GM10248 (cell line): ENCODE data around the gene PARP3.

Source experiments
- CTCF ChIA-PET: fragments of 300-600 bp; sonication (Branson Sonifier 250); formaldehyde crosslinking; extraction: SDS; loops from one replicate; lab custom pipeline; 2021; ENCODE audit warnings: antibody characterized with exemption; lab: Yijun Ruan, JAX
- POLR2A ChIA-PET: fragments of 350-650 bp; sonication (Branson Sonifier 250); formaldehyde crosslinking; extraction: SDS; loops from one replicate; lab custom pipeline; 2020; ENCODE audit warnings: antibody characterized with exemption; lab: Yijun Ruan, JAX
- DNase-seq: peaks from one replicate; pipeline ENCODE4 v3.0.0; 2012; ENCODE audit errors: extremely low spot score
- CTCF ChIP-seq: IDR thresholded peaks from 2 replicates; pipeline ENCODE4 v1.5.1; 2012; ENCODE audit warnings: mild to moderate bottlenecking, low read depth; ENCODE audit errors: extremely low read depth, missing control alignments, control extremely low read depth

Gene PARP3

GRCh38 chr3:51974963-51975851 lies 33.0 kb downstream of the PARP3 start, which contains the start of gene ABHD14A:
ABHD14A (plus strand) TSS chr3:51975064; CDS start chr3:51975136, 72 bp downstream.
- no peak for TF ChIP-seq CTCF
- POLR2A ChIA-PET = interaction anchor here (1.8 kb wide), 1 partner anchor 12 kb away, joined by 4 read pairs; no protein-coding TSS in a partner anchor
- DNase-seq = peak; percentile 92
- CTCF ChIA-PET = interaction anchor here (0.7 to 3.6 kb wide), 10 partner anchors 8 to 66 kb away, joined by 3 to 64 read pairs (median 9); partner anchors contain the start of genes ACY1, PARP3 and RRP9

- TF ChIP-seq CTCF = no peak
- no peak for DNase-seq
- ChIA-PET CTCF (interaction anchor here (1.3 to 3.6 kb wide), 4 partner anchors 7 to 31 kb away, joined by 5 to 64 read pairs (median 26); partner anchors contain the start of gene ACY1), POLR2A (interaction anchor here (1.8 kb wide), 1 partner anchor 11 kb away, joined by 4 read pairs; no protein-coding TSS in a partner anchor)
Measured at GRCh38 chr3:51975852-51976549, 33.8 kb downstream of the PARP3 start.

DNA sequence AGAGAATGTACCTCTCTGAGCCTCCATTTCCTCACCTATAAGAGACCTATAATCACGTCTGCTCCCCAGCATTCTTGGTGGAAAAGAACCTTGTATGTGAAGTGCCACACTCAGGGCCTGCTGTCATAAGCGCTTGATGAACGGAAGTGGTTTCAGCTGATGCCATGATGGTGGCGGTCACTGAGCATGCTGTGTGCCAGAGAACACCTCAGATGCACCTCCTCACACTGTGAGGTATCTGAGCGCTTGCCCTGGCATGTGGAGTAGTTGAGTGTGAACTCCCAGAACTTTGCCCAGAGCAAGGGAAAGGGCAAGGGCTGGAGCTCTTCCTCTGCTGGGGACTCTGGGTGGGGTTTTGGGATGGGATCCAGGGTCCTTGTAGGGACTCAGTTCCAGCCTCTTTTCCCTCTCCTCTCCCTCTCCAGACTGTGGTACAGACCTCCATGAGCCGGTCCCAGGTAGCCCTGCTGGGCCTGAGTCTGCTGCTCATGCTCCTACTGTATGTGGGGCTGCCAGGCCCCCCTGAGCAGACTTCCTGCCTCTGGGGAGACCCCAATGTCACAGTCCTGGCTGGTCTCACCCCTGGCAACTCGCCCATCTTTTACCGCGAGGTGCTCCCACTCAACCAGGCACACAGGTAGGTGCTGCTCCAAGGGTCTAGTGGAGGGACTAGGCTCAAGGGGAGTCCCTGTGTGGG lies 35.4 kb downstream of the PARP3 start:
- TF ChIP-seq CTCF = no peak
- POLR2A ChIA-PET = interaction anchor here (1.8 kb wide), 1 partner anchor 10 kb away, joined by 4 read pairs; no protein-coding TSS in a partner anchor
- no peak for DNase-seq
- CTCF ChIA-PET = interaction anchor here (1.8 kb wide), 1 partner anchor 36 kb away, joined by 5 read pairs; the partner anchor contains the start of gene RRP9

- no peak for DNase-seq
- TF ChIP-seq CTCF = no peak
- ChIA-PET CTCF (interaction anchor here (1.8 kb wide), 1 partner anchor 37 kb away, joined by 5 read pairs; the partner anchor contains the start of gene RRP9), POLR2A (no interaction called here)
Measured at GRCh38 chr3:51978143-51978502, 36.0 kb downstream of the PARP3 start.

GRCh38 chr3:51980253-51980652 lies 38.1 kb downstream of the PARP3 start:
- POLR2A ChIA-PET = no interaction called here
- DNase-seq = no peak
- CTCF ChIA-PET = interaction anchor here (0.6 kb wide), 1 partner anchor 190 kb away, joined by 3 read pairs; no protein-coding TSS in a partner anchor
- no peak for TF ChIP-seq CTCF
